ENCODE data around the gene MRPL51.

GRCh38 chr12:6476489-6476888, 16.6 kb downstream of the MRPL51 start:
- TF ChIP-seq CTCF (conservative IDR thresholded peaks at IDR 0.05) (no peak), EZH2 (IDR thresholded peaks at IDR 0.05; ENCODE audit: low read depth) (no peak)

Data from PC-9 (cell line).